ENCODE data around the gene COL4A2.

DNA sequence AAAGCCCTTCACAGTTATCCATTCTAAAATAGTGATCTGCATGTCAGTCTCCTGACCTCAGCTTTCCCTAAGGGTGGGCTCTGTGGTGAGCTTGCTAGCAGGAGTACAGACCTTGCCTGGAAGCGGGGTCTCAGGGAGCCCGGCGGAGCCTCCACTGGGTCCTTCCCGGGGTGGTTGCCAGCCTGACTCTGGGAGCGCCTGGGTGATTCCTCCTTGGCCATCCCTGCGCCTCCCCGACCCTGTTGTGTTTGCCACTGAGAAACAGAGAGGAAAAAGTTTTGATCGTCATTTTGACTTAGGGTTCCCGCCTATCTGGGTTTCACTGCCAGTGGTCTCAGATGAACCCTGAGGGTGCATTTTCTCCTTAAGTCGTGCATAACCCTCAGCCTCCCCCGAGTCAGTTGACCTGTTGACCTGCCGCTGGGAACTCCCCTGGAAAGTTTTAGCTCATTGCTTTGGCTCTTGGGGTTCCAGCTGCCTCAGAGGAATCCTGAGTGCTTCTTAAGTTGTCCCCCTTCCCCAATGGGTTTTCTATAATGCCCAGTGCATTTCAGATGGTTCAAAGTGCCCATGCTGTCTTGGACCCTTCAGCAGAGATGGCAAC lies 136.6 kb downstream of the COL4A2 start:
- TF ChIP-seq, protein P1, sequence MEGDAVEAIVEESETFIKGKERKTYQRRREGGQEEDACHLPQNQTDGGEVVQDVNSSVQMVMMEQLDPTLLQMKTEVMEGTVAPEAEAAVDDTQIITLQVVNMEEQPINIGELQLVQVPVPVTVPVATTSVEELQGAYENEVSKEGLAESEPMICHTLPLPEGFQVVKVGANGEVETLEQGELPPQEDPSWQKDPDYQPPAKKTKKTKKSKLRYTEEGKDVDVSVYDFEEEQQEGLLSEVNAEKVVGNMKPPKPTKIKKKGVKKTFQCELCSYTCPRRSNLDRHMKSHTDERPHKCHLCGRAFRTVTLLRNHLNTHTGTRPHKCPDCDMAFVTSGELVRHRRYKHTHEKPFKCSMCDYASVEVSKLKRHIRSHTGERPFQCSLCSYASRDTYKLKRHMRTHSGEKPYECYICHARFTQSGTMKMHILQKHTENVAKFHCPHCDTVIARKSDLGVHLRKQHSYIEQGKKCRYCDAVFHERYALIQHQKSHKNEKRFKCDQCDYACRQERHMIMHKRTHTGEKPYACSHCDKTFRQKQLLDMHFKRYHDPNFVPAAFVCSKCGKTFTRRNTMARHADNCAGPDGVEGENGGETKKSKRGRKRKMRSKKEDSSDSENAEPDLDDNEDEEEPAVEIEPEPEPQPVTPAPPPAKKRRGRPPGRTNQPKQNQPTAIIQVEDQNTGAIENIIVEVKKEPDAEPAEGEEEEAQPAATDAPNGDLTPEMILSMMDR (IDR thresholded peaks at IDR 0.05; ENCODE audit: low read length) = no peak
- no peak for TF ChIP-seq EZH2phosphoT487 (IDR thresholded peaks at IDR 0.05; ENCODE audit: low read length)

Measured in MM.1S (cell line).